ENCODE measurements around the gene CALCOCO2. TPM values are rescaled to one million over a fixed set of nuclear protein-coding genes. Genes with fewer than 3 reads are reported as not detected.

CALCOCO2 gene
- total and polyA plus RNA-seq, 2 of the 13 experiments (the other 11 are each of a cell fraction or from before 2014, with no cell fraction given), result 72.9 to 111 TPM

GRCh38 chr17:48908047-48908843 lies 77.4 kb downstream of the CALCOCO2 start, which contains the start of gene UBE2Z (continued):
- TF ChIP-seq, protein P1, sequence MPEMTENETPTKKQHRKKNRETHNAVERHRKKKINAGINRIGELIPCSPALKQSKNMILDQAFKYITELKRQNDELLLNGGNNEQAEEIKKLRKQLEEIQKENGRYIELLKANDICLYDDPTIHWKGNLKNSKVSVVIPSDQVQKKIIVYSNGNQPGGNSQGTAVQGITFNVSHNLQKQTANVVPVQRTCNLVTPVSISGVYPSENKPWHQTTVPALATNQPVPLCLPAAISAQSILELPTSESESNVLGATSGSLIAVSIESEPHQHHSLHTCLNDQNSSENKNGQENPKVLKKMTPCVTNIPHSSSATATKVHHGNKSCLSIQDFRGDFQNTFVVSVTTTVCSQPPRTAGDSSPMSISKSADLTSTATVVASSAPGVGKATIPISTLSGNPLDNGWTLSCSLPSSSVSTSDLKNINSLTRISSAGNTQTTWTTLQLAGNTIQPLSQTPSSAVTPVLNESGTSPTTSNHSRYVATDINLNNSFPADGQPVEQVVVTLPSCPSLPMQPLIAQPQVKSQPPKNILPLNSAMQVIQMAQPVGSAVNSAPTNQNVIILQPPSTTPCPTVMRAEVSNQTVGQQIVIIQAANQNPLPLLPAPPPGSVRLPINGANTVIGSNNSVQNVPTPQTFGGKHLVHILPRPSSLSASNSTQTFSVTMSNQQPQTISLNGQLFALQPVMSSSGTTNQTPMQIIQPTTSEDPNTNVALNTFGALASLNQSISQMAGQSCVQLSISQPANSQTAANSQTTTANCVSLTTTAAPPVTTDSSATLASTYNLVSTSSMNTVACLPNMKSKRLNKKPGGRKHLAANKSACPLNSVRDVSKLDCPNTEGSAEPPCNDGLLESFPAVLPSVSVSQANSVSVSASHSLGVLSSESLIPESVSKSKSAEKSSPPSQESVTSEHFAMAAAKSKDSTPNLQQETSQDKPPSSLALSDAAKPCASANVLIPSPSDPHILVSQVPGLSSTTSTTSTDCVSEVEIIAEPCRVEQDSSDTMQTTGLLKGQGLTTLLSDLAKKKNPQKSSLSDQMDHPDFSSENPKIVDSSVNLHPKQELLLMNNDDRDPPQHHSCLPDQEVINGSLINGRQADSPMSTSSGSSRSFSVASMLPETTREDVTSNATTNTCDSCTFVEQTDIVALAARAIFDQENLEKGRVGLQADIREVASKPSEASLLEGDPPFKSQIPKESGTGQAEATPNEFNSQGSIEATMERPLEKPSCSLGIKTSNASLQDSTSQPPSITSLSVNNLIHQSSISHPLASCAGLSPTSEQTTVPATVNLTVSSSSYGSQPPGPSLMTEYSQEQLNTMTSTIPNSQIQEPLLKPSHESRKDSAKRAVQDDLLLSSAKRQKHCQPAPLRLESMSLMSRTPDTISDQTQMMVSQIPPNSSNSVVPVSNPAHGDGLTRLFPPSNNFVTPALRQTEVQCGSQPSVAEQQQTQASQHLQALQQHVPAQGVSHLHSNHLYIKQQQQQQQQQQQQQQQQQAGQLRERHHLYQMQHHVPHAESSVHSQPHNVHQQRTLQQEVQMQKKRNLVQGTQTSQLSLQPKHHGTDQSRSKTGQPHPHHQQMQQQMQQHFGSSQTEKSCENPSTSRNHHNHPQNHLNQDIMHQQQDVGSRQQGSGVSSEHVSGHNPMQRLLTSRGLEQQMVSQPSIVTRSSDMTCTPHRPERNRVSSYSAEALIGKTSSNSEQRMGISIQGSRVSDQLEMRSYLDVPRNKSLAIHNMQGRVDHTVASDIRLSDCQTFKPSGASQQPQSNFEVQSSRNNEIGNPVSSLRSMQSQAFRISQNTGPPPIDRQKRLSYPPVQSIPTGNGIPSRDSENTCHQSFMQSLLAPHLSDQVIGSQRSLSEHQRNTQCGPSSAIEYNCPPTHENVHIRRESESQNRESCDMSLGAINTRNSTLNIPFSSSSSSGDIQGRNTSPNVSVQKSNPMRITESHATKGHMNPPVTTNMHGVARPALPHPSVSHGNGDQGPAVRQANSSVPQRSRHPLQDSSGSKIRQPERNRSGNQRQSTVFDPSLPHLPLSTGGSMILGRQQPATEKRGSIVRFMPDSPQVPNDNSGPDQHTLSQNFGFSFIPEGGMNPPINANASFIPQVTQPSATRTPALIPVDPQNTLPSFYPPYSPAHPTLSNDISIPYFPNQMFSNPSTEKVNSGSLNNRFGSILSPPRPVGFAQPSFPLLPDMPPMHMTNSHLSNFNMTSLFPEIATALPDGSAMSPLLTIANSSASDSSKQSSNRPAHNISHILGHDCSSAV (CRISPR knock-in tag; IDR thresholded peaks at IDR 0.05; ENCODE audit: borderline replicate concordance), result no peak; the same call in 1 of the 2 replicates
- TF ChIP-seq EED (CRISPR knock-in tag; IDR thresholded peaks at IDR 0.05) (no peak), GPN1 (CRISPR knock-in tag; IDR thresholded peaks at IDR 0.05; ENCODE audit: borderline replicate concordance) (0 out of 2 replicates have a peak, but pooled peaks have one; percentile 69), ZNF569 (CRISPR knock-in tag; IDR thresholded peaks at IDR 0.05; ENCODE audit: borderline replicate concordance) (no peak), ZNF781 (CRISPR knock-in tag; IDR thresholded peaks at IDR 0.05; ENCODE audit: borderline replicate concordance, not compliant biosample characterization) (peak; percentile 8), NFKB2 (CRISPR knock-in tag; IDR thresholded peaks at IDR 0.05; ENCODE audit: borderline replicate concordance) (peak; percentile 98), SAFB2 (CRISPR knock-in tag; IDR thresholded peaks at IDR 0.05; ENCODE audit: borderline replicate concordance, low read depth) (peak; percentile 31; the same call in 1 of the 2 replicates), HOXA7 (CRISPR knock-in tag; IDR thresholded peaks at IDR 0.05) (no peak), PHB2 (IDR thresholded peaks at IDR 0.05; ENCODE audit: partially characterized antibody) (no peak)
- TF ChIP-seq, protein P2, sequence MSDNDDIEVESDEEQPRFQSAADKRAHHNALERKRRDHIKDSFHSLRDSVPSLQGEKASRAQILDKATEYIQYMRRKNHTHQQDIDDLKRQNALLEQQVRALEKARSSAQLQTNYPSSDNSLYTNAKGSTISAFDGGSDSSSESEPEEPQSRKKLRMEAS (IDR thresholded peaks at IDR 0.05), result peak; percentile 86
